Activated CD4-positive, alpha-beta T cell treated with anti-CD3 and anti-CD28 coated beads, Interleukin-10, Interleukin-2, amounts not matched to agents 100 ng/mL and 50 ng/mL, durations not matched to agents 16 hours and 8 hours (primary cell): ENCODE data around the gene EMP2.

Experiments
- DNase-seq: peaks from one replicate; pipeline ENCODE4 v3.0.0-alpha.2; 2020

The EMP2 gene

GRCh38 chr16:10609402-10609774 is 29.0 kb upstream of the EMP2 start:
- DNase-seq: no peak

GRCh38 chr16:10608687-10609401 is 28.4 kb upstream of the EMP2 start:
- no peak for DNase-seq

GRCh38 chr16:10607157-10607556 is 26.8 kb upstream of the EMP2 start:
- DNase-seq: no peak

- DNase-seq: no peak
Observed at GRCh38 chr16:10606607-10607006, 26.2 kb upstream of the EMP2 start.

GRCh38 chr16:10605636-10606035 is 25.2 kb upstream of the EMP2 start:
- DNase-seq: no peak

GRCh38 chr16:10601444-10602408 is 21.3 kb upstream of the EMP2 start:
- no peak for DNase-seq

- no peak for DNase-seq
Observed at GRCh38 chr16:10600782-10601443, 20.5 kb upstream of the EMP2 start.

- no peak for DNase-seq
Observed at GRCh38 chr16:10599626-10600025, 19.2 kb upstream of the EMP2 start.

- no peak for DNase-seq
Observed at GRCh38 chr16:10598157-10598556, 17.8 kb upstream of the EMP2 start.

GRCh38 chr16:10597187-10597601 is 16.8 kb upstream of the EMP2 start:
- DNase-seq: peak; percentile 46

- DNase-seq: no peak
Observed at GRCh38 chr16:10594312-10594950, 14.0 kb upstream of the EMP2 start.

GRCh38 chr16:10592611-10593010 is 12.2 kb upstream of the EMP2 start:
- no peak for DNase-seq

- no peak for DNase-seq
Observed at GRCh38 chr16:10590342-10590741, 9.9 kb upstream of the EMP2 start.

- DNase-seq: no peak
Observed at GRCh38 chr16:10589109-10589508, 8.7 kb upstream of the EMP2 start.

- DNase-seq: no peak
Observed at GRCh38 chr16:10587622-10588021, 7.2 kb upstream of the EMP2 start.

- DNase-seq: no peak
Observed at GRCh38 chr16:10584981-10585438, 4.6 kb upstream of the EMP2 start.

GRCh38 chr16:10583269-10583668 is 2.9 kb upstream of the EMP2 start:
- no peak for DNase-seq

- DNase-seq: no peak
Observed at GRCh38 chr16:10581507-10581906, 1.1 kb upstream of the EMP2 start.

- DNase-seq: no peak
Observed at GRCh38 chr16:10580883-10581247, 467 bp upstream of the EMP2 start.

GRCh38 chr16:10579575-10579964 is 828 bp downstream of the EMP2 start:
- DNase-seq: no peak

- no peak for DNase-seq
Observed at GRCh38 chr16:10578474-10579316, 1.7 kb downstream of the EMP2 start.
